MCF 10A (cell line): ENCODE data around the gene ALG1L2. TPM values are rescaled to one million over a fixed set of nuclear protein-coding genes. Genes with fewer than 3 reads are reported as not detected.
"Not testable (repeated sequence)": the region's sequence is repeated elsewhere in the genome, so short reads cannot be mapped to it uniquely, and the experiment has no call there.

Experiments used
- BruUV-seq: library from RNA; stranded (reverse); fragments of 400-500 nt; replicated peaks from 2 replicates; lab custom pipeline; 2021; lab: Mats Ljungman, UMichigan
- CTCF ChIA-PET: fragments of 300-600 bp; sonication (Branson Sonifier 250); formaldehyde crosslinking; extraction: SDS; loops from one replicate; lab custom pipeline; 2021; ENCODE audit warnings: antibody characterized with exemption, inconsistent platforms; lab: Yijun Ruan, JAX
- POLR2A ChIA-PET: fragments of 300-600, 350-650 bp; sonication (Branson Sonifier 250); formaldehyde crosslinking; extraction: SDS; loops from one replicate; lab custom pipeline; 2020; ENCODE audit warnings: antibody characterized with exemption, inconsistent platforms; lab: Yijun Ruan, JAX
- DNase-seq: peaks from one replicate; pipeline ENCODE4 v3.0.0-alpha.2; 2018; ENCODE audit not compliant: unreplicated experiment
- H3K27ac Mint-ChIP-seq: one replicate; pipeline ENCODE4 v1.8.0; 2022; ENCODE audit warnings: mild to moderate bottlenecking, low read depth, mixed read lengths; ENCODE audit not compliant: unreplicated experiment
- H3K27me3 Mint-ChIP-seq: one replicate; pipeline ENCODE4 v1.8.0; 2022; ENCODE audit warnings: mixed read lengths; ENCODE audit not compliant: insufficient read depth, unreplicated experiment
- H3K36me3 Mint-ChIP-seq: one replicate; pipeline ENCODE4 v1.8.0; 2022; ENCODE audit warnings: mild to moderate bottlenecking, moderate library complexity, mixed read lengths; ENCODE audit not compliant: insufficient read depth, unreplicated experiment
- H3K4me1 Mint-ChIP-seq: one replicate; pipeline ENCODE4 v1.8.0; 2022; ENCODE audit warnings: mixed read lengths; ENCODE audit not compliant: insufficient read depth, unreplicated experiment
- H3K4me3 Mint-ChIP-seq: one replicate; pipeline ENCODE4 v1.8.0; 2022; ENCODE audit warnings: mild to moderate bottlenecking, moderate library complexity, mixed read lengths; ENCODE audit not compliant: unreplicated experiment
- H3K9me3 Mint-ChIP-seq: one replicate; pipeline ENCODE4 v1.8.0; 2022; ENCODE audit warnings: mixed read lengths; ENCODE audit not compliant: unreplicated experiment
- intact Hi-C: fragments of 100-400 bp; cut with micrococcal nuclease; formaldehyde crosslinking; loops from 2 replicates; pipeline ENCODE4 v1.14.1; 2022
- total RNA-seq: library from RNA; stranded (reverse); gene quantifications from 2 replicates; pipeline ENCODE4 v1.2.3, GENCODE V29; 2022
- TF ChIP-seq, protein P1 (sequence below): fragments of 200-600 bp; IDR thresholded peaks from one replicate; pipeline ENCODE4 v1.8.0; 2022; ENCODE audit warnings: antibody characterized with exemption, mild to moderate bottlenecking; ENCODE audit not compliant: unreplicated experiment

The ALG1L2 gene
- total RNA-seq, 1 experiment from 2014 or later: not detected

DNA sequence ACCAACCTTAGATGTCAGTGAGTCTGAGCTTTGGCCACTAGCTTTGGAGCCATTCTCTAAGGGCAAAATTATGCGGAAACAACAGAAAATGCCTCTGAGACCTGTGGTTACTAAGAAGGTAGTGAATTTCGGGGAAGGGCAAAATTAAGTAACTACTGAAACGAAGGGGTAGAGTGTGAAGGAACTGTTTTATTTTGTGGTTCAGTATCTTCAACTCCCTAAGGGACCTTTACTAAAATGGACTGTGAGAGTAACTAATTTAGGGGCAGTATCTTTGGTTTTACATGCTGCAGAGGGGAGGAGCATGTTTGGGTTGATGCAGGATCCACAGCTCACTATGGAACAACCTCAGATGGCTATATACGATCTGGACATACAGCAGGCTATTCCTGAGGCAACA is 8.0 kb upstream of the ALG1L2 start:
- ChIA-PET CTCF (no interaction called here), POLR2A (no interaction called here)
- H3K4me3 Mint-ChIP-seq: no peak overlapping the region
- H3K27me3 Mint-ChIP-seq: no peaks in the 10 kb centered on the region
- no peak for DNase-seq
- intact Hi-C loops: no loop called here
- H3K27ac Mint-ChIP-seq: no peak overlapping the region
- H3K4me1 Mint-ChIP-seq: no peaks in the 10 kb centered on the region
- no peaks in the 10 kb centered on the region for H3K9me3 Mint-ChIP-seq
- TF ChIP-seq, protein P1, sequence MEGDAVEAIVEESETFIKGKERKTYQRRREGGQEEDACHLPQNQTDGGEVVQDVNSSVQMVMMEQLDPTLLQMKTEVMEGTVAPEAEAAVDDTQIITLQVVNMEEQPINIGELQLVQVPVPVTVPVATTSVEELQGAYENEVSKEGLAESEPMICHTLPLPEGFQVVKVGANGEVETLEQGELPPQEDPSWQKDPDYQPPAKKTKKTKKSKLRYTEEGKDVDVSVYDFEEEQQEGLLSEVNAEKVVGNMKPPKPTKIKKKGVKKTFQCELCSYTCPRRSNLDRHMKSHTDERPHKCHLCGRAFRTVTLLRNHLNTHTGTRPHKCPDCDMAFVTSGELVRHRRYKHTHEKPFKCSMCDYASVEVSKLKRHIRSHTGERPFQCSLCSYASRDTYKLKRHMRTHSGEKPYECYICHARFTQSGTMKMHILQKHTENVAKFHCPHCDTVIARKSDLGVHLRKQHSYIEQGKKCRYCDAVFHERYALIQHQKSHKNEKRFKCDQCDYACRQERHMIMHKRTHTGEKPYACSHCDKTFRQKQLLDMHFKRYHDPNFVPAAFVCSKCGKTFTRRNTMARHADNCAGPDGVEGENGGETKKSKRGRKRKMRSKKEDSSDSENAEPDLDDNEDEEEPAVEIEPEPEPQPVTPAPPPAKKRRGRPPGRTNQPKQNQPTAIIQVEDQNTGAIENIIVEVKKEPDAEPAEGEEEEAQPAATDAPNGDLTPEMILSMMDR: no peak
- no TSS peak for BruUV-seq
- no peaks in the 10 kb centered on the region for H3K36me3 Mint-ChIP-seq

DNA sequence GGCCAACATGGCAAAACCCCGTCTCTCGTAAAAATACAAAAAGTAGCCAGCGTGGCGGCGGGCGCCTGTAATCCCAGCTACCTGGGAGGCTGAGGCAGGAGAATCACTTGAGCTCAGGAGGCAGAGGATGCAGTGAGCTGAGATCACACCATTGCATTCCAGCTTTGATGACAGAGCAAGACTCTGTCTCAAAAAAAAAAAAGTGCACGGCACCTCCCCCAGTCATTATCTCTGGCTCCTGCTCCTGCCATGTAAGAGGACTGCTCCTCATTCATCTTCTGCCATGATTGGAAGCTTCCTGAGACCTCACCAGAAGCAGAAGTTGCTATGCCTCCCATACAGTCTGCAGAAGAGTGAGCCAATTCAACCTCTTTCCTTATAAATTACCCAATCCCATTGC is 4.0 kb upstream of the ALG1L2 start:
- Mint-ChIP-seq H3K4me3 (no peak overlapping the region), H3K27me3 (peaks cover 14% of the 10 kb centered on the region), H3K4me1 (no peaks in the 10 kb centered on the region), H3K27ac (no peak overlapping the region), H3K36me3 (no peaks in the 10 kb centered on the region), H3K9me3 (peaks cover 10% of the 10 kb centered on the region)
- intact Hi-C loops: no loop called here
- no TSS peak for BruUV-seq
- CTCF ChIA-PET: no interaction called here
- POLR2A ChIA-PET: no interaction called here
- no peak for DNase-seq
- TF ChIP-seq, protein P1: no peak

DNA sequence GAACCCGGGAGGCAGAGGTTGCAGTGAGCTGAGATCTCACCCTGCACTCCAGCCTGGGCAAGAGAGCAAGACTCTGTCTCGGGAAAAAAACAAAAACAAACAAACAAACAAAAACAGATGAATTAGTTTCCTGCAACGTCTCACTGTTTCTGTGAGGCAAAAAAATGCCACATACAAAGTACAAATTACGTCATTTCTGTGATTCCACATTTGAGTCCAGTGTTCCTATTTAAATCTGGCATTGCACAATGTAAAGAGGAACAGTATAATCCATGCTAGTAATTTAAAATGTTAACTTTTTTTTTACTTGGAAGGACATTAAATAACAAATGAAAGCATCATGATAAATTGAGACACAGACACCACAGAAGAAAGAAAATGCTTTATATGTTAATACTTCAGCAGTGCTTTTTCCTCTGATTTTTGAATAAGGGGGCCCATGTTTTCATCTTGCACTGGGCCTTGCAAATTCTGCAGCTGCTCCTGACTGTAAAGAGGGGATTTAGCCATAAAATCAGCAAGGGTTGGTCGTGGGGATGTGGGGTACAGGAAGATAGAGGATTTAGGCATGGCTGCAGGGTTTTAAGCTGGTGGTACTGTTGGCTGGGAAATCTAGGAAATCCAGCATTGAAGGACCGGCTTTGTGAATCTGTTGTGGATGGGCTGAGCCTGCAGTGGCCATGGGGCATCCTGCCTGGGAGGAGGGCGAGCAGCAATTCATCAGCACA is 1.9 kb downstream of the ALG1L2 start:
- BruUV-seq, H3K36me3 Mint-ChIP-seq, H3K4me3 Mint-ChIP-seq, CTCF ChIA-PET, H3K9me3 Mint-ChIP-seq, POLR2A ChIA-PET, H3K27ac Mint-ChIP-seq, intact Hi-C loops, DNase-seq, H3K4me1 Mint-ChIP-seq: not testable (repeated sequence)
- H3K27me3 Mint-ChIP-seq: peaks cover 14% of the 10 kb centered on the region

DNA sequence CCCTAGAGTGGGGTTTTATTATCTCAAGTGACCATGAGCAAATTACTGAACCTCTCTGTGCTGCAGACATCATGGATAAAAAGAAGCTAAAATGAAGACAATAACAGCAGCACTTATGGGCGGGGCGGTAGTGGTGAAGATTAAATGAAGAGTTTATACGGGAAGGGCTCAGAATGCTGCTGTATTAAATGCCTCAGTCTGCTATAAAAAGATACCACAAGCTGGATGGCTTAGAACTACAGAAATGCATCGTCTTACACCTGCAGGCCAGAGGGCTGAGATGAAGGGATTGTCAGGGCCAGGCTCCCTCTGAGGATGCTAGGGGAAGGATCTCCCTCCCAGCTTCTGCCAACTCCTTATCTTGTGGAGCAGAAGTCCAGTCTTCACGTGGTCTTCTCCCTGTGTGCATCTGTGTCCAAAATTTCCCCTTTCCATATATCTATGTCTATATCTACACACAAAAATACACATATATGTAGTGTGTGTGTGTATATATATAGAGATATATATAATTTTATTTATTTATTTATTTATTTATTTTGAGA is 2.9 kb downstream of the ALG1L2 start:
- POLR2A ChIA-PET: no interaction called here
- Mint-ChIP-seq H3K27ac (no peak overlapping the region), H3K4me3 (no peak overlapping the region), H3K4me1 (no peaks in the 10 kb centered on the region), H3K27me3 (peaks cover 14% of the 10 kb centered on the region), H3K9me3 (peaks cover 10% of the 10 kb centered on the region), H3K36me3 (no peaks in the 10 kb centered on the region)
- intact Hi-C loops: no loop called here
- DNase-seq: no peak
- TF ChIP-seq, protein P1: no peak
- no TSS peak for BruUV-seq
- CTCF ChIA-PET: interaction anchor here (0.5 to 0.6 kb wide), 2 partner anchors 9 to 1299 kb away, joined by 3 to 4 read pairs; no protein-coding TSS in a partner anchor
